Gastrocnemius medialis (tissue), 4 donors: ENCODE measurements around the gene DHX36.

ENCODE experiments used
- CTCF ChIP-seq, 5 experiments: fragments of 450-650 bp in 3 of 5; fragments of 200-600 bp in 2 of 5; sonication (generic) in 2 of 5; IDR thresholded peaks in 4 of 5; conservative IDR thresholded peaks in 1 of 5; 1 replicate in 4 of 5; 2 replicates in 1 of 5; pipeline ENCODE4 v1.5.1; 2016 to 2019; ENCODE audit warnings: antibody characterized with exemption in 5 of 5, mild to moderate bottlenecking in 3 of 5, moderate library complexity in 3 of 5
- POLR2A ChIP-seq, 2 donors: fragments of 450-650 bp; IDR thresholded peaks; one replicate each; pipeline ENCODE4 v1.6.1; 2017; ENCODE audit warnings: antibody characterized with exemption in 2 of 2, mild to moderate bottlenecking in 2 of 2, moderate library complexity in 2 of 2

- no peak for TF ChIP-seq CTCF (IDR thresholded peaks at IDR 0.05 in 4 of 5, conservative IDR thresholded peaks at IDR 0.05 in 1 of 5)
- TF ChIP-seq POLR2A (IDR thresholded peaks at IDR 0.05), result no peak
Observed at GRCh38 chr3:154294016-154294415, 30.3 kb downstream of the DHX36 start.
